B cell (primary cell): Measurements from ENCODE around the gene PCDHAC1. TPM values are rescaled to one million over a fixed set of nuclear protein-coding genes. Genes with fewer than 3 reads are reported as not detected.

Experiments used
- ATAC-seq: fragments of 200-7000 bp; cut with Tn5 transposase; one replicate; pipeline ENCODE4 v1.10.0; 2021; ENCODE audit warnings: low read depth, mild to moderate bottlenecking, moderate number of reproducible peaks, moderate library complexity
- CTCF ChIA-PET: fragments of 350-600 bp; sonication (Branson Sonifier 250); formaldehyde crosslinking; loops from one replicate; lab custom pipeline; 2021; ENCODE audit warnings: antibody characterized with exemption, inconsistent platforms; lab: Charles Lee
- POLR2A ChIA-PET: fragments of 350-600 bp; sonication (Branson Sonifier 250); formaldehyde crosslinking; loops from one replicate; lab custom pipeline; 2021; ENCODE audit warnings: antibody characterized with exemption; lab: Charles Lee
- DNase-seq: peaks from one replicate; pipeline ENCODE4 v3.0.0; 2013
- H2AFZ ChIP-seq: 2 replicates; pipeline ENCODE4 v1.6.1; 2012; ENCODE audit warnings: mild to moderate bottlenecking, low read depth, low read length; ENCODE audit not compliant: insufficient read depth, poor library complexity, severe bottlenecking
- H3K27ac ChIP-seq, 2 donors: 1 replicate in 1 of 2; 2 replicates in 1 of 2; pipeline ENCODE4 v1.5.1; 2012 to 2013; ENCODE audit warnings: low read length in 2 of 2, mild to moderate bottlenecking in 2 of 2, moderate library complexity in 1 of 2
- H3K27me3 ChIP-seq, 4 experiments: fragments of 200-600 bp in 1 of 4; sonication (generic) in 1 of 4; replicated peaks in 1 of 4; 1 replicate in 2 of 4; 2 replicates in 2 of 4; pipeline versions ENCODE4 v1.6.1 to v1.7.0; 2013 to 2016; ENCODE audit warnings: low read length in 3 of 4, mild to moderate bottlenecking in 2 of 4, mixed read lengths in 1 of 4, moderate library complexity in 1 of 4; ENCODE audit not compliant: insufficient read depth in 4 of 4, control insufficient read depth in 3 of 4; ENCODE audit errors: control extremely low read depth in 1 of 4
- H3K36me3 ChIP-seq, 2 experiments: replicated peaks in 1 of 2; 1 replicate in 1 of 2; 2 replicates in 1 of 2; pipeline versions ENCODE4 v1.6.1 to v1.7.1; 2013; ENCODE audit warnings: low read length in 1 of 2; ENCODE audit not compliant: insufficient read depth in 2 of 2, control insufficient read depth in 1 of 2; ENCODE audit errors: control extremely low read depth in 1 of 2, extremely low read depth in 1 of 2
- H3K4me1 ChIP-seq, 2 donors: fragments of 200-600 bp in 1 of 2; sonication (generic) in 1 of 2; 1 replicate in 1 of 2; 2 replicates in 1 of 2; pipeline versions ENCODE4 v1.5.1 to v1.6.1; 2013 to 2017; ENCODE audit warnings: low read length in 2 of 2; ENCODE audit not compliant: control insufficient read depth in 2 of 2, insufficient read depth in 2 of 2
- H3K4me2 ChIP-seq: replicated peaks from 2 replicates; pipeline ENCODE3; 2012; ENCODE audit warnings: mild to moderate bottlenecking, low read depth, low read length; ENCODE audit not compliant: poor library complexity, severe bottlenecking
- H3K4me3 ChIP-seq, 5 experiments: fragments of 200-600 bp in 1 of 5; sonication (generic) in 1 of 5; 1 replicate in 3 of 5; 2 replicates in 2 of 5; pipeline versions ENCODE4 v1.5.1 to v1.7.0; 2011 to 2016; ENCODE audit warnings: low read length in 4 of 5, mild to moderate bottlenecking in 4 of 5, low read depth in 2 of 5, control low read depth in 1 of 5, moderate library complexity in 1 of 5; ENCODE audit not compliant: insufficient read depth in 1 of 5; ENCODE audit errors: control extremely low read depth in 1 of 5, extremely low read depth in 1 of 5
- H3K79me2 ChIP-seq: fragments of 200-600 bp; sonication (generic); one replicate; pipeline ENCODE4 v1.6.0; 2016; ENCODE audit warnings: low read length; ENCODE audit not compliant: control insufficient read depth, insufficient read depth
- H3K9ac ChIP-seq: fragments of 200-600 bp; sonication (generic); 2 replicates; pipeline ENCODE4 v1.6.1; 2017; ENCODE audit warnings: mild to moderate bottlenecking, low read length, moderate library complexity
- H3K9me3 ChIP-seq, 3 donors: one replicate each; pipeline versions ENCODE4 v1.6.1 to v1.7.1; 2013; ENCODE audit warnings: low read length in 2 of 3; ENCODE audit not compliant: control insufficient read depth in 2 of 3, insufficient read depth in 1 of 3; ENCODE audit errors: control extremely low read depth in 1 of 3
- H4K20me1 ChIP-seq: 2 replicates; pipeline ENCODE4 v1.6.0; 2012; ENCODE audit warnings: mild to moderate bottlenecking, low read length; ENCODE audit not compliant: insufficient read depth, control insufficient read depth, poor library complexity, severe bottlenecking
- H3K27ac Mint-ChIP-seq: one replicate; pipeline ENCODE4 v1.8.0; 2021; ENCODE audit warnings: mixed read lengths
- H3K27me3 Mint-ChIP-seq: one replicate; pipeline ENCODE4 v1.8.0; 2021; ENCODE audit warnings: mixed read lengths
- H3K4me1 Mint-ChIP-seq: one replicate; pipeline ENCODE4 v1.8.0; 2021; ENCODE audit warnings: mixed read lengths
- H3K4me3 Mint-ChIP-seq: one replicate; pipeline ENCODE4 v1.8.0; 2021; ENCODE audit warnings: mixed read lengths
- H3K9me3 Mint-ChIP-seq: one replicate; pipeline ENCODE4 v1.8.0; 2022; ENCODE audit warnings: mixed read lengths; ENCODE audit not compliant: insufficient read depth
- CTCF ChIP-seq: fragments of 200-600 bp; IDR thresholded peaks from one replicate; pipeline ENCODE4 v1.8.0; 2022; ENCODE audit warnings: antibody characterized with exemption, mild to moderate bottlenecking
- EZH2 ChIP-seq: IDR thresholded peaks from 2 replicates; pipeline ENCODE4 v1.6.1; 2012; ENCODE audit warnings: borderline replicate concordance, low read depth, mild to moderate bottlenecking, moderate library complexity, low read length; ENCODE audit not compliant: insufficient read depth, poor library complexity, severe bottlenecking
- WGBS: methylation state at CpG from one replicate; pipeline ENCODE4 v1.1.5; 2013; ENCODE audit warnings: missing lambda C conversion rate; ENCODE audit not compliant: insufficient coverage; 5-methylcytosine and 5-hydroxymethylcytosine counted together
- intact Hi-C: fragments of 100-400 bp; cut with micrococcal nuclease; formaldehyde crosslinking; loops from one replicate; pipeline ENCODE4 v1.10.0; 2022
- polyA plus RNA-seq: library from polyadenylated mRNA; depleted of rRNA; stranded (reverse); fragments of >200 nt; gene quantifications from 2 replicates; pipeline ENCODE4 v1.2.3, GENCODE V29; 2012
- total RNA-seq, 2 donors: library from RNA; stranded (reverse); fragments of 120-200 nt in 1 of 2; gene quantifications; 1 replicate in 1 of 2; 2 replicates in 1 of 2; pipeline versions ENCODE4 v1.2.3 to v1.2.4, GENCODE V29; 2013 to 2022

Gene PCDHAC1
- total and polyA plus RNA-seq, 2 donors (not counting 1 experiment from before 2014, with no cell fraction given) = not detected

- Histone ChIP-seq H3K4me3 (no peak overlapping the region), H2AFZ (no peak overlapping the region), H3K4me1 (no peaks in the 10 kb centered on the region), H4K20me1 (no peaks in the 10 kb centered on the region), H3K4me2 (no peak overlapping the region), H3K27me3 (no peaks in the 10 kb centered on the region), H3K27ac (no peak overlapping the region), H3K9me3 (peaks cover 0 to 17% (median 0%) of the 10 kb centered on the region in 3 donors), H3K79me2 (no peaks in the 10 kb centered on the region), H3K9ac (no peak overlapping the region), H3K36me3 (no peaks in the 10 kb centered on the region)
- no CpG with 5 or more reads among the region's 1 CpG for WGBS
- TF ChIP-seq CTCF (no peak), EZH2 (no peak)
- H3K27ac Mint-ChIP-seq = no peak overlapping the region
- intact Hi-C loops = no loop called here
- H3K4me3 Mint-ChIP-seq = no peak overlapping the region
- peaks cover under 1% of the 10 kb centered on the region for H3K9me3 Mint-ChIP-seq
- H3K4me1 Mint-ChIP-seq = no peaks in the 10 kb centered on the region
- no peak for ATAC-seq
- H3K27me3 Mint-ChIP-seq = peaks cover 4% of the 10 kb centered on the region
- CTCF ChIA-PET = no interaction called here
- POLR2A ChIA-PET = no interaction called here
- DNase-seq = no peak
Measured at GRCh38 chr5:140916325-140916724, 9.8 kb upstream of the PCDHAC1 start.

GRCh38 chr5:140923601-140924000, 2.5 kb upstream of the PCDHAC1 start:
- no peak overlapping the region for H3K27ac ChIP-seq
- H2AFZ ChIP-seq = no peak overlapping the region
- peaks cover 0 to 26% (median 9%) of the 10 kb centered on the region in 4 experiments for H3K27me3 ChIP-seq
- H3K4me2 ChIP-seq = no peak overlapping the region
- Mint-ChIP-seq H3K4me1 (peaks cover 5% of the 10 kb centered on the region), H3K4me3 (no peak overlapping the region), H3K9me3 (peaks cover 6% of the 10 kb centered on the region), H3K27me3 (peaks cover 34% of the 10 kb centered on the region), H3K27ac (no peak overlapping the region)
- ChIA-PET CTCF (no interaction called here), POLR2A (no interaction called here)
- H3K9ac ChIP-seq = no peak overlapping the region
- intact Hi-C loops = no loop called here
- peaks cover 4 to 14% of the 10 kb centered on the region in 2 donors for H3K4me1 ChIP-seq
- DNase-seq (no peak), ATAC-seq (no peak)
- H3K36me3 ChIP-seq = no peaks in the 10 kb centered on the region
- H3K9me3 ChIP-seq = peaks cover 0 to 31% (median 3%) of the 10 kb centered on the region in 3 donors
- H3K79me2 ChIP-seq = no peaks in the 10 kb centered on the region
- H4K20me1 ChIP-seq = no peaks in the 10 kb centered on the region
- no CpG with 5 or more reads among the region's 4 CpGs for WGBS
- no peak overlapping the region for H3K4me3 ChIP-seq
- TF ChIP-seq EZH2 (no peak), CTCF (no peak)
